ENCODE measurements around the gene TYK2. TPM values are rescaled to one million over a fixed set of nuclear protein-coding genes. Genes with fewer than 3 reads are reported as not detected.
"Not testable (repeated sequence)": the region's sequence is repeated elsewhere in the genome, so short reads cannot be mapped to it uniquely, and the experiment has no call there.

The TYK2 gene
- total and polyA plus RNA-seq, 7 experiments from 2014 or later, result 45.4 to 346 (median 273) TPM

DNA sequence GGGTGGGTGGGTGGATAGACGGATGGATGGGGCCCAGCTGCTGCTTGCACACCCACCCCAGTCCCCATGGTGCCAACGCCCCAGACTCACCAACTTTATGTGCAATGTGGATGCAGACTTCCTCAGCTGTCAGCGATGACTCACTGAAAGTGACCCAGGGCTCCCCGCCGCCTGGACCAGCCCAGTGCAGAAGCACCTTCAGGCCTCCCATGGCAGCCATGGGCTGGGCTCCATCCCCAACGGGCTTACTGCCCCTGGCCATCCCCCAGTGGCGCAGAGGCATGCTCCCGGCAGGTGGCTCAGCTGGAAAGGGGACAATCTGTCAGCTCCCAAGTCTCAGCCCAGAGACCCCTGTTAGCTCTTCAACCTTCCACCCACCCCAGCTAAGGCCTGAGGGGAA lies 2.2 kb downstream of the TYK2 start:
- intact Hi-C loops (cut with micrococcal nuclease), result no loop called here
- POLR2A ChIA-PET, result no interaction called here
- H3K4me1 ChIP-seq (ENCODE audit: control insufficient read depth in 2 of 2, insufficient read depth in 2 of 2, low read length in 2 of 2), result peaks cover 5 to 10% of the 10 kb centered on the region in 2 donors
- CTCF ChIA-PET, result interaction anchor here (0.7 kb wide), 1 partner anchor 10 kb away, joined by 3 read pairs; no protein-coding TSS in a partner anchor
- peaks cover 4 to 20% (median 17%) of the 10 kb centered on the region in 5 donors for H3K36me3 Mint-ChIP-seq
- H3K9me3 ChIP-seq (ENCODE audit: control insufficient read depth in 2 of 3, low read length in 3 of 3), result no peaks in the 10 kb centered on the region
- no peaks in the 10 kb centered on the region for H3K27me3 ChIP-seq (ENCODE audit: control insufficient read depth in 2 of 2, insufficient read depth in 2 of 2, low read length in 2 of 2)
- ATAC-seq (no peak), DNase-seq (no peak)
- peaks cover 0 to 7% (median 0%) of the 10 kb centered on the region in 11 donors for H3K9me3 Mint-ChIP-seq
- H3K36me3 ChIP-seq (ENCODE audit: control insufficient read depth in 2 of 3, insufficient read depth in 3 of 3, low read length in 3 of 3), result peaks cover 0 to 28% (median 0%) of the 10 kb centered on the region in 3 experiments
- no peak overlapping the region for H3K4me3 ChIP-seq (ENCODE audit: low read length)
- peak overlapping the region in 4 of 9 donors; percentile 9 to 56 (median 40) for H3K27ac Mint-ChIP-seq
- peaks cover 0 to 3% (median 0%) of the 10 kb centered on the region in 5 donors for H3K27me3 Mint-ChIP-seq
- H3K4me3 Mint-ChIP-seq, result peak overlapping the region in 2 of 10 donors; percentile 20 to 43
- peaks cover 14 to 35% (median 26%) of the 10 kb centered on the region in 7 donors for H3K4me1 Mint-ChIP-seq
- no peak overlapping the region for H3K27ac ChIP-seq (ENCODE audit: low read depth, low read length)

- CTCF ChIA-PET; H3K4me1 ChIP-seq (ENCODE audit: control insufficient read depth in 2 of 2, insufficient read depth in 2 of 2, low read length in 2 of 2); intact Hi-C loops (cut with micrococcal nuclease); H3K9me3 Mint-ChIP-seq; H3K27ac ChIP-seq (ENCODE audit: low read depth, low read length); H3K4me3 ChIP-seq (ENCODE audit: low read length); DNase-seq; ATAC-seq; H3K27ac Mint-ChIP-seq; H3K27me3 ChIP-seq (ENCODE audit: control insufficient read depth in 2 of 2, insufficient read depth in 2 of 2, low read length in 2 of 2); H3K9me3 ChIP-seq (ENCODE audit: control insufficient read depth in 2 of 3, low read length in 3 of 3); H3K27me3 Mint-ChIP-seq: not testable (repeated sequence)
- POLR2A ChIA-PET, result interaction anchor here (0.7 kb wide), 2 partner anchors 187 to 264 kb away, joined by 3 to 7 read pairs; no protein-coding TSS in a partner anchor
- H3K4me1 Mint-ChIP-seq, result peaks cover 14 to 35% (median 26%) of the 10 kb centered on the region in 7 donors
- peak overlapping the region in 1 of 10 donors; percentile 23 for H3K4me3 Mint-ChIP-seq
- H3K36me3 Mint-ChIP-seq, result peaks cover 4 to 20% (median 17%) of the 10 kb centered on the region in 5 donors
- H3K36me3 ChIP-seq (ENCODE audit: control insufficient read depth in 2 of 3, insufficient read depth in 3 of 3, low read length in 3 of 3), result peaks cover 0 to 31% (median 0%) of the 10 kb centered on the region in 3 experiments
Observed at GRCh38 chr19:10377140-10377640, 3.2 kb downstream of the TYK2 start.

DNA sequence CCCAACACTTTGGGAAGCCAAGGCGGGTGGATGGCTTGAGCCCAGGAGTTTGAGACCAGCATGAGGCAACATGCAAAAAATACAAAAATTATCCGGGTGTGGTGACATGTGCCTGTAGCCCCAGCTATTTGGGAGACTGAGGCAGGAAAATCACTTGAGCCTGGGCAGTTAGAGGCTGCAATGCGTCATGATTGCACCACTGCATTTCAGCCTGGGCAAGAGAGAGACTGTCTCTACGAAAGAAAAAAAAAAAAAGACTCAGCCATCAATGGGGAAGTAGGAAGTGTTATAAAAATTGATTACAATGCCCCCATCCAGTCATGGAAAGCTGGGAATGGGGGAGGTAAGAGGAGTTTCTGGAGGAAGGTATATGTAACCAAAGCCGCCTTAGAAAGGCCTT lies 5.4 kb downstream of the TYK2 start:
- peaks cover 0 to 20% (median 12%) of the 10 kb centered on the region in 5 donors for H3K36me3 Mint-ChIP-seq
- H3K4me1 ChIP-seq (ENCODE audit: control insufficient read depth in 2 of 2, insufficient read depth in 2 of 2, low read length in 2 of 2), result peaks cover 0 to 4% of the 10 kb centered on the region in 2 donors
- no peak overlapping the region for H3K27ac ChIP-seq (ENCODE audit: low read depth, low read length)
- intact Hi-C loops (cut with micrococcal nuclease), result no loop called here
- peaks cover 6 to 21% (median 16%) of the 10 kb centered on the region in 7 donors for H3K4me1 Mint-ChIP-seq
- H3K4me3 ChIP-seq (ENCODE audit: low read length), result no peak overlapping the region
- peak overlapping the region in 2 of 9 donors; percentile 28 to 49 for H3K27ac Mint-ChIP-seq
- no peaks in the 10 kb centered on the region for H3K9me3 ChIP-seq (ENCODE audit: control insufficient read depth in 2 of 3, low read length in 3 of 3)
- CTCF ChIA-PET, result no interaction called here
- H3K36me3 ChIP-seq (ENCODE audit: control insufficient read depth in 2 of 3, insufficient read depth in 3 of 3, low read length in 3 of 3), result peaks cover 0 to 30% (median 0%) of the 10 kb centered on the region in 3 experiments
- peaks cover 0 to 2% (median 0%) of the 10 kb centered on the region in 11 donors for H3K9me3 Mint-ChIP-seq
- no peaks in the 10 kb centered on the region for H3K27me3 Mint-ChIP-seq
- no peaks in the 10 kb centered on the region for H3K27me3 ChIP-seq (ENCODE audit: control insufficient read depth in 2 of 2, insufficient read depth in 2 of 2, low read length in 2 of 2)
- POLR2A ChIA-PET, result no interaction called here
- DNase-seq (no peak), ATAC-seq (no peak)
- H3K4me3 Mint-ChIP-seq, result no peak overlapping the region

- ATAC-seq, result peak; percentile 74
- Histone ChIP-seq H3K4me3 (ENCODE audit: low read length) (no peak overlapping the region), H3K27me3 (ENCODE audit: control insufficient read depth in 2 of 2, insufficient read depth in 2 of 2, low read length in 2 of 2) (no peaks in the 10 kb centered on the region), H3K36me3 (ENCODE audit: control insufficient read depth in 2 of 3, insufficient read depth in 3 of 3, low read length in 3 of 3) (peaks cover 4 to 45% (median 5%) of the 10 kb centered on the region in 3 experiments), H3K4me1 (ENCODE audit: control insufficient read depth in 2 of 2, insufficient read depth in 2 of 2, low read length in 2 of 2) (no peaks in the 10 kb centered on the region), H3K9me3 (ENCODE audit: control insufficient read depth in 2 of 3, low read length in 3 of 3) (no peaks in the 10 kb centered on the region), H3K27ac (ENCODE audit: low read depth, low read length) (no peak overlapping the region)
- DNase-seq, result no peak
- Mint-ChIP-seq H3K4me1 (peaks cover 4 to 8% (median 5%) of the 10 kb centered on the region in 7 donors), H3K27me3 (no peaks in the 10 kb centered on the region), H3K9me3 (no peaks in the 10 kb centered on the region), H3K36me3 (peaks cover 0 to 22% (median 9%) of the 10 kb centered on the region in 5 donors), H3K4me3 (no peak overlapping the region), H3K27ac (no peak overlapping the region)
- intact Hi-C loops (cut with micrococcal nuclease), result no loop called here
- POLR2A ChIA-PET, result no interaction called here
- CTCF ChIA-PET, result interaction anchor here (0.9 to 1.4 kb wide), 2 partner anchors 101 to 393 kb away, joined by 3 to 4 read pairs; no protein-coding TSS in a partner anchor
Observed at GRCh38 chr19:10372690-10373089, 7.7 kb downstream of the TYK2 start.

- intact Hi-C loops (cut with micrococcal nuclease), result no loop called here
- CTCF ChIA-PET, result no interaction called here
- H3K4me3 Mint-ChIP-seq, result no peak overlapping the region
Observed at GRCh38 chr19:10368101-10368803, 12.1 kb downstream of the TYK2 start.

GRCh38 chr19:10366950-10367512 lies 13.3 kb downstream of the TYK2 start:
- H3K4me1 Mint-ChIP-seq; H3K4me1 ChIP-seq (ENCODE audit: control insufficient read depth in 2 of 2, insufficient read depth in 2 of 2, low read length in 2 of 2); H3K4me3 ChIP-seq (ENCODE audit: low read length); H3K27ac Mint-ChIP-seq; H3K4me3 Mint-ChIP-seq; H3K27me3 Mint-ChIP-seq; intact Hi-C loops (cut with micrococcal nuclease); H3K27ac ChIP-seq (ENCODE audit: low read depth, low read length); H3K9me3 ChIP-seq (ENCODE audit: control insufficient read depth in 2 of 3, low read length in 3 of 3); H3K27me3 ChIP-seq (ENCODE audit: control insufficient read depth in 2 of 2, insufficient read depth in 2 of 2, low read length in 2 of 2); DNase-seq; ATAC-seq; H3K9me3 Mint-ChIP-seq: not testable (repeated sequence)
- CTCF ChIA-PET, result interaction anchor here (0.7 kb wide), 1 partner anchor 70 kb away, joined by 3 read pairs; no protein-coding TSS in a partner anchor
- POLR2A ChIA-PET, result interaction anchor here (0.7 to 0.9 kb wide), 2 partner anchors 14 to 24 kb away, joined by 3 to 4 read pairs; no protein-coding TSS in a partner anchor
- peaks cover 0 to 19% (median 9%) of the 10 kb centered on the region in 5 donors for H3K36me3 Mint-ChIP-seq
- H3K36me3 ChIP-seq (ENCODE audit: control insufficient read depth in 2 of 3, insufficient read depth in 3 of 3, low read length in 3 of 3), result peaks cover 4 to 70% (median 10%) of the 10 kb centered on the region in 3 experiments

More at GRCh38 chr19:10368101-10368803, 12.1 kb downstream of the TYK2 start:
- POLR2A ChIA-PET, result interaction anchor here (0.6 kb wide), 2 partner anchors 18 to 95 kb away, joined by 3 read pairs; no protein-coding TSS in a partner anchor
- no peak overlapping the region for H3K27ac Mint-ChIP-seq
- no peak overlapping the region for H3K27ac ChIP-seq (ENCODE audit: low read depth, low read length)
- peaks cover 0 to 6% (median 0%) of the 10 kb centered on the region in 7 donors for H3K4me1 Mint-ChIP-seq
- no peaks in the 10 kb centered on the region for H3K9me3 Mint-ChIP-seq
- ATAC-seq (no peak), DNase-seq (no peak)
- H3K36me3 Mint-ChIP-seq, result peaks cover 0 to 18% (median 9%) of the 10 kb centered on the region in 5 donors
- no peaks in the 10 kb centered on the region for H3K4me1 ChIP-seq (ENCODE audit: control insufficient read depth in 2 of 2, insufficient read depth in 2 of 2, low read length in 2 of 2)
- no peaks in the 10 kb centered on the region for H3K27me3 Mint-ChIP-seq
- H3K9me3 ChIP-seq (ENCODE audit: control insufficient read depth in 2 of 3, low read length in 3 of 3), result no peaks in the 10 kb centered on the region
- H3K36me3 ChIP-seq (ENCODE audit: control insufficient read depth in 2 of 3, insufficient read depth in 3 of 3, low read length in 3 of 3), result peaks cover 4 to 62% (median 10%) of the 10 kb centered on the region in 3 experiments
- no peaks in the 10 kb centered on the region for H3K27me3 ChIP-seq (ENCODE audit: control insufficient read depth in 2 of 2, insufficient read depth in 2 of 2, low read length in 2 of 2)
- H3K4me3 ChIP-seq (ENCODE audit: low read length), result no peak overlapping the region
